Gastroesophageal sphincter (tissue), 4 donors: ENCODE data around the gene FOSL1. TPM values are rescaled to one million over a fixed set of nuclear protein-coding genes. Genes with fewer than 3 reads are reported as not detected.

Experiments used
- ATAC-seq: fragments of 150-250 bp; one replicate; pipeline ENCODE4 v1.9.1; 2016; ENCODE audit warnings: mild to moderate bottlenecking, moderate library complexity
- H3K27ac ChIP-seq, 4 donors: fragments of 200-600 bp; sonication (generic) in 3 of 4; 1 replicate in 3 of 4; 2 replicates in 1 of 4; pipeline ENCODE4 v1.5.1; 2016 to 2019
- H3K27me3 ChIP-seq: fragments of 200-600 bp; sonication (generic); one replicate; pipeline ENCODE4 v1.5.1; 2019
- H3K36me3 ChIP-seq, 2 donors: fragments of 200-600 bp; sonication (generic); one replicate each; pipeline ENCODE4 v1.5.1; 2019; ENCODE audit warnings: control low read depth in 1 of 2
- H3K4me1 ChIP-seq, 3 donors: fragments of 200-600 bp; sonication (generic); 1 replicate in 2 of 3; 2 replicates in 1 of 3; pipeline ENCODE4 v1.5.1; 2016 to 2019; ENCODE audit warnings: control low read depth in 2 of 3
- H3K4me3 ChIP-seq, 2 donors: fragments of 200-600 bp; sonication (generic); one replicate each; pipeline ENCODE4 v1.5.1; 2019; ENCODE audit warnings: mild to moderate bottlenecking in 1 of 2, moderate library complexity in 1 of 2
- H3K9me3 ChIP-seq, 3 donors: fragments of 200-600 bp; sonication (generic); one replicate each; pipeline ENCODE4 v1.5.1; 2017 to 2019; ENCODE audit warnings: control low read depth in 2 of 3
- CTCF ChIP-seq, 4 experiments: fragments of 200-600 bp in 2 of 4; fragments of 450-650 bp in 2 of 4; sonication (generic) in 1 of 4; IDR thresholded peaks; one replicate each; pipeline ENCODE4 v1.5.1; 2017 to 2019; ENCODE audit warnings: antibody characterized with exemption in 4 of 4, mild to moderate bottlenecking in 2 of 4, moderate library complexity in 2 of 4
- EP300 ChIP-seq: sonication (generic); formaldehyde crosslinking; IDR thresholded peaks from one replicate; pipeline ENCODE4 v1.6.1; 2017; ENCODE audit warnings: antibody characterized with exemption, mild to moderate bottlenecking
- POLR2A ChIP-seq, 2 donors: fragments of 450-650 bp; IDR thresholded peaks; one replicate each; pipeline ENCODE4 v1.6.1; 2017; ENCODE audit warnings: antibody characterized with exemption in 2 of 2, mild to moderate bottlenecking in 2 of 2, moderate library complexity in 1 of 2
- POLR2AphosphoS5 ChIP-seq: sonication (generic); formaldehyde crosslinking; IDR thresholded peaks from one replicate; pipeline ENCODE4 v1.6.1; 2017; ENCODE audit warnings: antibody characterized with exemption
- whole genome bisulfite sequencing, 2 donors: methylation state at CpG; one replicate each; pipeline ENCODE4 v1.1.5; 2018; ENCODE audit warnings: low coverage in 1 of 2; 5-methylcytosine and 5-hydroxymethylcytosine counted together
- total RNA-seq, 4 donors: library from RNA; depleted of rRNA; stranded (reverse); fragments of >200 nt; gene quantifications; one replicate each; pipeline ENCODE4 v1.1.0, GENCODE V29; 2016

The FOSL1 gene
- total RNA-seq, 4 donors from 2014 or later, result 1.4 to 24.9 (median 4.1) TPM

GRCh38 chr11:65911682-65912568 is 11.7 kb upstream of the FOSL1 start:
- peak; percentile 44 for ATAC-seq
- Histone ChIP-seq H3K9me3 (no peaks in the 10 kb centered on the region), H3K4me1 (peaks cover 0 to 51% (median 30%) of the 10 kb centered on the region in 3 donors), H3K27me3 (no peaks in the 10 kb centered on the region), H3K4me3 (no peak overlapping the region), H3K27ac (peak overlapping the region in 2 of 4 donors; percentile 45 to 51), H3K36me3 (peaks cover 0 to 2% of the 10 kb centered on the region in 2 donors)
- no peak for TF ChIP-seq POLR2A (IDR thresholded peaks at IDR 0.05)
- TF ChIP-seq POLR2AphosphoS5, result peak; percentile 62
- peak in 3 of 4 experiments; percentile 27 to 45 (median 30) for TF ChIP-seq CTCF (IDR thresholded peaks at IDR 0.05)
- 19 to 21% methylated on average over 8 to 10 of the region's 14 CpGs for WGBS, 2 donors

GRCh38 chr11:65907878-65908277 is 7.7 kb upstream of the FOSL1 start:
- peaks cover 0 to 18% (median 11%) of the 10 kb centered on the region in 3 donors for H3K4me1 ChIP-seq
- no peaks in the 10 kb centered on the region for H3K27me3 ChIP-seq
- no peaks in the 10 kb centered on the region for H3K9me3 ChIP-seq
- no peak for TF ChIP-seq EP300
- no peak for TF ChIP-seq CTCF (IDR thresholded peaks at IDR 0.05)
- no peak for TF ChIP-seq POLR2AphosphoS5
- TF ChIP-seq POLR2A (IDR thresholded peaks at IDR 0.05), result no peak
- no peak overlapping the region for H3K4me3 ChIP-seq
- no peak for ATAC-seq
- no peak overlapping the region for H3K27ac ChIP-seq
- no peaks in the 10 kb centered on the region for H3K36me3 ChIP-seq
- WGBS, 2 donors, result 73 to 89% methylated on average over 4 to 5 of the region's 6 CpGs

- H3K36me3 ChIP-seq, result no peaks in the 10 kb centered on the region
- H3K4me3 ChIP-seq, result no peak overlapping the region
- peaks cover 0 to 6% (median 5%) of the 10 kb centered on the region in 3 donors for H3K4me1 ChIP-seq
- no peaks in the 10 kb centered on the region for H3K9me3 ChIP-seq
- no peak overlapping the region for H3K27ac ChIP-seq
- 82 to 90% methylated on average over 5 of the region's 5 CpGs for WGBS, 2 donors
- no peak for ATAC-seq
- TF ChIP-seq EP300 (no peak), POLR2A (IDR thresholded peaks at IDR 0.05) (no peak), CTCF (IDR thresholded peaks at IDR 0.05) (no peak), POLR2AphosphoS5 (no peak)
- no peaks in the 10 kb centered on the region for H3K27me3 ChIP-seq
Measured at GRCh38 chr11:65906602-65907001, 6.4 kb upstream of the FOSL1 start.

- Histone ChIP-seq H3K27me3 (peaks cover 13% of the 10 kb centered on the region), H3K9me3 (no peaks in the 10 kb centered on the region), H3K4me1 (peaks cover 0 to 21% (median 7%) of the 10 kb centered on the region in 3 donors), H3K4me3 (no peak overlapping the region), H3K27ac (no peak overlapping the region), H3K36me3 (no peaks in the 10 kb centered on the region)
- ATAC-seq, result no peak
- TF ChIP-seq EP300, result no peak
- no peak for TF ChIP-seq POLR2AphosphoS5
- TF ChIP-seq CTCF (IDR thresholded peaks at IDR 0.05), result no peak
- TF ChIP-seq POLR2A (IDR thresholded peaks at IDR 0.05), result no peak
- WGBS, 2 donors, result 72 to 73% methylated on average over 2 to 8 of the region's 8 CpGs
Measured at GRCh38 chr11:65903715-65904114, 3.5 kb upstream of the FOSL1 start.

- H3K27ac ChIP-seq, result no peak overlapping the region
- 50% methylated on average over 2 of the region's 5 CpGs; no CpG with 5 or more reads in 1 of the 2 donors for WGBS, 2 donors
Measured at GRCh38 chr11:65903068-65903481, 2.9 kb upstream of the FOSL1 start.

More at GRCh38 chr11:65903068-65903481, 2.9 kb upstream of the FOSL1 start:
- peaks cover 0 to 21% (median 7%) of the 10 kb centered on the region in 3 donors for H3K4me1 ChIP-seq
- no peak for ATAC-seq
- no peak for TF ChIP-seq POLR2AphosphoS5
- TF ChIP-seq CTCF (IDR thresholded peaks at IDR 0.05), result no peak
- no peak for TF ChIP-seq POLR2A (IDR thresholded peaks at IDR 0.05)
- TF ChIP-seq EP300, result no peak
- no peaks in the 10 kb centered on the region for H3K36me3 ChIP-seq
- H3K27me3 ChIP-seq, result peaks cover 13% of the 10 kb centered on the region
- no peaks in the 10 kb centered on the region for H3K9me3 ChIP-seq
- no peak overlapping the region for H3K4me3 ChIP-seq
